Measurements from ENCODE around the gene SPATA32.
A peak's percentile ranks its signal among the peaks of the same experiment; 100 is the strongest.

- TF ChIP-seq CTCF (IDR thresholded peaks at IDR 0.05) (peak in 7 of 12 donors; percentile 8 to 35 (median 30)), POLR2A (IDR thresholded peaks at IDR 0.05) (no peak)
Observed at GRCh38 chr17:45284176-45285140, 22.6 kb upstream of the SPATA32 start.
